HG03521 (cell line): Measurements from ENCODE around the gene INPP1.
A peak's percentile ranks its signal among the peaks of the same experiment; 100 is the strongest.
"Not testable (repeated sequence)": the region's sequence is repeated elsewhere in the genome, so short reads cannot be mapped to it uniquely, and the experiment has no call there.

Experiments used
- ATAC-seq: cut with Tn5 transposase; IDR thresholded peaks from one replicate; pipeline ENCODE4 v1.9.1; 2021; ENCODE audit warnings: mild to moderate bottlenecking, moderate library complexity; ENCODE audit not compliant: unreplicated experiment

The INPP1 gene

GRCh38 chr2:190333928-190334327 lies 9.5 kb upstream of the INPP1 start:
- ATAC-seq, result no peak

DNA sequence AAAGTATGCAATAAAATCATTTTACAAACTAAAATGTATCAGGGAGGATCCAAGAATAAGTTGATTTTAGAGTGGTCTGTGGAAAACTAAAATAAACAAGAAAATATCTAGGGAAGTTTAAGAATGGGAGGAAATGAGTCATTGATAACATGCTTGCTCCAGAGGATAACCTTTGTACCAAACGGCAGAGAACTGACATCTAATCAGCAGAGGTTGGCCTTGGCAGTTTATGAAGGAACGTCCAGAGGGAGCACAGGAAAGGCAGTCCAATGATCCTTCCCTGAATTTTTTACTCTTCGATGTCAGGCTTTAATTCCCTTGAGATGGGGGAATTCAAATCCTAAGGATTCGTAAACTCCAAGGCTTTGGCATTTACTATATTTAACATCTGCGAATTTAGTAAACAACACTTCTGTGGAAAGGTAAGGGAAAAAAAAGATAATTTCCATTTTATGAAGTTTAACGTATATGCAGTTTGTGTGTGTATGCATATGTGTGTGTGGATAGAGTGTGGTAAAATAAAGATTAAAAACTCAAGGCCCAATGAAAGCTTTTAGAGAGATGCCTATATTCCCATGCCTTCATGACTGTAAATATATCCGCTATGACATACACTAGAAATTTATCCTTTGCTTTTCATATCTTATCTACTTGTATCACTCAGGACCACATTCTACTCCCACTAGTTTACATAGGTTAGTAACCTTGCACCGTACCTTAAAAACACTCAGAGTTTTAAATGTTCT lies 8.7 kb upstream of the INPP1 start:
- ATAC-seq, result no peak

DNA sequence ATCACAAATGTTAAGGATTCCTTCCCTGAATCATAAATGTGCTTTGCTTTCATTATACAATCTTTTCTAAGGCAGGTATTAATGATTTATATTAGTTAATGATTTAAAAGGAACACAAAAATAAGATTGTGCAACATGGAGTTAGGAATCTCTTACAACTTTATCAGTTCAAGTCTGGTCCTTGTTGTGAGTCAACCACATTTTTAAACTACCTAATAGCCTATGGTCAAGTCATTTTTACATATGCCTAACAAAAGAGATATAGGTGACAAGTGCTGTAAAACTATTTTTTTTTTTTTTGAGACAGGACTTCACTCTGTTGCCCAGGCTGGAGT lies 8.2 kb upstream of the INPP1 start:
- no peak for ATAC-seq

- not testable (repeated sequence) for ATAC-seq
Observed at GRCh38 chr2:190335584-190335983, 7.8 kb upstream of the INPP1 start.

GRCh38 chr2:190336420-190336819 lies 7.0 kb upstream of the INPP1 start:
- no peak for ATAC-seq

- no peak for ATAC-seq
Observed at GRCh38 chr2:190338453-190338852, 4.9 kb upstream of the INPP1 start.

- no peak for ATAC-seq
Observed at GRCh38 chr2:190339394-190339793, 4.0 kb upstream of the INPP1 start.

- no peak for ATAC-seq
Observed at GRCh38 chr2:190340369-190340768, 3.0 kb upstream of the INPP1 start.

DNA sequence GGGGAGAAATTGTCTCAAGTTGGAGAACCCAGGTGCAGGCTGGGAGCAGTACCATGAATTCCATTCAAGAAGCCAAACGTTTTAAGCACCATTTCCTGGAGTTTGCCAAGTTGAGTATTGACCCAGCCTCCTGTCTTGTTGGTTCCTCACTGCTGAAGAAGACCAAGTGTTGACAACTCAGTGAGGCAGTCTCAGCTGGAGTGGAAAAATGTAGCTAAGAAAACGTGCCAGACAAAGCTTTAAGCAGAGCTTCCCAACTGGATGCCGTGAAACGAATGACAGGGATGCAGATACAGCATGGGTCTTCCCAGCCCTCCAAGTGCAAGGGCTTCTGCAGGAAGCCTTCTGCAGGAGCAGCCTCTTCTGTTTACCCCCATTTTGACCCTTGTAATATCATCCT lies 778 bp upstream of the INPP1 start:
- no peak for ATAC-seq

DNA sequence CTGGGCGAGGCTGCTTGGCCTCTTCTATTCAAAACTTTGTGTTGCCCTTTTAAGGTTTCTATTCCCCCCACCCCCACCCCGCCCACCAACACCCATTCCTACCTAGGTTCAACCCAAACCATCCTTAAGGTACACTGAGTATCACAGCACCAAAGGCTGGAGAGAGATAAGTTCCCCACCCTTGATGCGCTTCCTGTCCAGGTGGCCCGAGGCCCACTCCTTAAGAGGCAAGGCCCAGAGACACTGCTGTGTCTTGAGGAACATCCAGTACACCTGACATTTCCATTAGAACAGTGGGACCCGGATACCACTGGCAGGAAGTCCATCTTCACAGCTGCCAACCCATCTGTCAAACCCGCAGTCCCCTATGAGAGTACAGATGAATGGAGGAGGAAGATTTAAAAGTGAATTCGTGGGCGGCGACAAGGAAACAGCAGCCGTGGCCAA lies 277 bp upstream of the INPP1 start:
- no peak for ATAC-seq

DNA sequence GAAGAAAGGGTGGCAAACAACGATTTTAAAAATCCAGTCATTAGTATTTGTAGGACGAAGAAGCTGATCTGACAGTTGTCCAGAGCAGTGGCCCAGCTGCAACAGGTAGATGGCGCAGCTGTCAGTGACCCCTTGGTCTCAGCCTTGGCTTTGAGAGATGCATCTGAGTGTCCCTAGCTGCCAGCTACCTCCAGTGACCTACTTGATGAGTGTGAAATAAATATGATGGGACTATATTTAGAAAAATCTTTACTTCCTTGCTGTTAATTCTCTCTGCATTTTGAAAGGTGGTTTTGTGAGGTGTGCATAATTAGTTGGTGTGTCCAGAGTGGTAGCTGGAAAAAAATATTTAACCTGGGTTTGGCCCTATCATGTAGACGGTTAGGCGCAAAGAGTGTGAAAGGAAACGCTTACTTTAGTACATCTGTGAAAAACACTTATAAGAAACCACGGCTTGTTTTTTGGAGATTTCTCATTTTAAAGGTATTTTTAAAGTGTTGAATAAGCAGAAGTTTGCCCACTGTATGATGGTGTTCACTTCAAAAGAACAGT lies 963 bp downstream of the INPP1 start:
- peak; percentile 53 for ATAC-seq

GRCh38 chr2:190350371-190350770 lies 7.0 kb downstream of the INPP1 start:
- no peak for ATAC-seq

DNA sequence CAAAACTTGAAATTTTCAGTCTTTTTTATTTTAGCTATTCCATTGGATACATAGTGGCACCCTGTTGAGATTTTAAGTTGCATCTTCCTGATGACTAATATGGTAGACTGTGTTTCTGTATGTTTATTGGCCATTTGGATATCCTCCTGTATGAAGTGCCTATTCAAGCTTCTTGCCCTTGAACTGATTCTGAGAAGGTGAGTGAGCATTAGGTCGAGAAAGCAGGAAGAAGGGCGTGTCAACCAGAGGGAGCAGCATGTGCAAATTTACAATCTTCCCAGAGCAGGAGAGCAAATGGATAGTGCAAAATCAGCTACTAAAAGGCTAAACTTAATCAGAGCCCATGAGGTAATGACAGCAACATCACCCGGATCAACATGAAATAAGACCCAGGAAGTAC lies 8.6 kb downstream of the INPP1 start:
- ATAC-seq, result no peak

DNA sequence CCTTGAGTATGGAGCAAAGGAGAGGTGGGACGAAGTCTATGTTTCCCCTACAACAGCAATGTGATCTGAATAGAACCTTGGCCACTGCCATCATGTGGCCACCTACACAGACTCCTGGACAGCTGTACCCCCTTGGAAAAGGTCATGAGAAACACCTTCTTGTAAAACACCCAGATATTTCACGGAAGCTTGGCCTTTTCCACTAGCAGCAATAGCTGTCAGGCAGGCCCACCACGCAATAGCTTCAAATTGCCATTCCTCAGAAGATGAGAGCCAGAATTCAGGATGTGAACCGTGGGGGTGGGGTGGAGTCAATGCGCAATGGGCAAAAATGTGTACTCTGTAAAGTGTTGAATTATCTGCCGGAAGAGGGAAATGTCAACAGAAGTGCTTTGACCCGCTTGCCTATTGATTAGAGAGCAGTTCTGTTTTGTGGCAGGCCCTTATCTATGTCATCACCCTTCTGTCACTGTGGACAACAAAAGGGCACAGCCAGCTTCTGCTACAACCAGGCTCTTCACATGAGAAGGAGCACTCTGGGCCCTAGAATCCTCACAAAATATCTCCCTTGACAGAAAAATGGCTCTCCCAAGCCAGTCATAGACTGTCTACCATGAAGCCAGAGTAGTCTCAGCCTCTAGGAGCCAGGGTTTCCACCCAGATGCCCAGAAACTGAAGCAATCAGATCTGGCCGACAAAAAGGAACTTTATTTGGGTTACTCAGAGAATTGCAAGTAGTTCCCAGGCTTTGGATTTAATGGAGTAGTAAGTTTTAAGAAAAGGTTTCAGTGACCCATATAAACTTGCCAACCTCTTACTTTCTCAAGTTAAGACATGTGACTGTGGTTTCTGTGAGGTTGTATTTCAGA lies 9.5 kb downstream of the INPP1 start:
- ATAC-seq, result no peak

DNA sequence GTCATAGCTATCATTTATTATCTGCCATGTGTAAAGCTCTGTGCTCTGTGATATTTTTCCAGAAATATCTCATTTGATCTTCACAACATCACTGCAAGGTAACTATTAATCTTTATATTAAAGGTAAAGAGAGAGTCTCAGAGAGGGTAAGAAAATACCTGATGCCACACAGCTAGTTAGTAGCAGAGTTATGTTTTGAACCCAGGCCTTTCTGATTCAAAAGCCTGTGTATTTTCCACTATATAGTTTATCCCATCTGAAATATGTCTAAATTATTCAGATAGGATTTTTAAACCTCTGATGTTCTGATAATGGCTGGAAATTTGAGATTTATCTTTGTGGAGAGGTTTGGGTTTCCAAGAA lies 10.1 kb downstream of the INPP1 start:
- ATAC-seq, result no peak

DNA sequence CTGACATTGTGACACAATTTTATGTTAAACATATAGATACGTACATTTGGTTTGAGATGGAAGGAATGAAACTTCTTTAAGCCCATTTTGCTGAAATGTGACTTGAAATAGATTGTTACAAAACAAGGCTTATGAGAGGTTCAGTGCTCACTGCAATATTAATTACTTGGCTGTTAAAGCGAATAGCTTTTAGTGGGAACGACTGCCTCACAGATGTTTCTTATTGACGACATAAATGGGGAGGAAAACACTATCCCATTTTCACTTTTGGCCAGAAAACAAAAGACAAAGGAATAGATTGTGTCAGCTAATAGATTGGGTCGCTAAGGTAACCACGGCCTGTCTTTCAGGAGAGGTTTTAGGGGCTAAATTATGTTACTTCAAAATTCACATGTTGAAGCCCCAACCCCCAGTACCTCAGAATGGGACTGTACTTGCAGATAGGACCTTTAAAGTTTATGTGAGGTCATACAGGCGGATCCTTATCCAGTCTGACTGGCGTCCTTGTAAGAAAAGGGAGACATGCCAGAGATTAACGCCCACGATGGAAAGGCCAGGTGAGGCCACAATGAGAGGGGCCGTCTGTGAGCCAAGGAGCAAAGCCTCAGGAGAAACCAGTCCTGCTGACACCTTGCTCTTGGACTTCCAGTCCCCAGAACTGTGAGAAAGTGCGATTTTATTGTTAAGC lies 10.8 kb downstream of the INPP1 start:
- ATAC-seq, result no peak

- no peak for ATAC-seq
Observed at GRCh38 chr2:190355968-190356644, 12.7 kb downstream of the INPP1 start.

DNA sequence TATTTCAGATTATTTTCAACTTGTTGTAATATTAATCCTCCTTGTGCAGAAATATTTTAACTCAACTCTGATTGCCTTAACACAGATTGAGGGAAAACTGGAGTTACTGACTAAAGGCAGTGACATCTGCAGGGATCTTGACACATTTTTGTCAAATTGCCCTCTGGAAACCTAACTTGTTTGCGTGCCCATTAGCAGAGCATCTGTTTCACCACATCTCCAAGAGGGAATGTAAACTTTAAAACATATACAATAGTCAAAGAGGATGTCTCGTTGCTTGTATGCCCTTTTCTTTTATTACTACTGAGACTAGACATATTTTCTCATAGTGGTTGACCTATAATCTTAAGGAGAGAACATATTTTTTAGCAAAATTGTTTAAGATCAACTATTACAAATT lies 14.2 kb downstream of the INPP1 start:
- no peak for ATAC-seq

GRCh38 chr2:190358655-190359448 lies 15.5 kb downstream of the INPP1 start:
- not testable (repeated sequence) for ATAC-seq

GRCh38 chr2:190360561-190360960 lies 17.2 kb downstream of the INPP1 start:
- ATAC-seq, result no peak
